ENCODE data around the gene ENPP7. TPM values are rescaled to one million over a fixed set of nuclear protein-coding genes. Genes with fewer than 3 reads are reported as not detected.

Gene ENPP7
- total RNA-seq, 1 donor from 2014 or later: not detected

GRCh38 chr17:79705674-79706073 lies 25.1 kb upstream of the ENPP7 start:
- H3K4me1 Mint-ChIP-seq: peaks cover 1% of the 10 kb centered on the region

DNA sequence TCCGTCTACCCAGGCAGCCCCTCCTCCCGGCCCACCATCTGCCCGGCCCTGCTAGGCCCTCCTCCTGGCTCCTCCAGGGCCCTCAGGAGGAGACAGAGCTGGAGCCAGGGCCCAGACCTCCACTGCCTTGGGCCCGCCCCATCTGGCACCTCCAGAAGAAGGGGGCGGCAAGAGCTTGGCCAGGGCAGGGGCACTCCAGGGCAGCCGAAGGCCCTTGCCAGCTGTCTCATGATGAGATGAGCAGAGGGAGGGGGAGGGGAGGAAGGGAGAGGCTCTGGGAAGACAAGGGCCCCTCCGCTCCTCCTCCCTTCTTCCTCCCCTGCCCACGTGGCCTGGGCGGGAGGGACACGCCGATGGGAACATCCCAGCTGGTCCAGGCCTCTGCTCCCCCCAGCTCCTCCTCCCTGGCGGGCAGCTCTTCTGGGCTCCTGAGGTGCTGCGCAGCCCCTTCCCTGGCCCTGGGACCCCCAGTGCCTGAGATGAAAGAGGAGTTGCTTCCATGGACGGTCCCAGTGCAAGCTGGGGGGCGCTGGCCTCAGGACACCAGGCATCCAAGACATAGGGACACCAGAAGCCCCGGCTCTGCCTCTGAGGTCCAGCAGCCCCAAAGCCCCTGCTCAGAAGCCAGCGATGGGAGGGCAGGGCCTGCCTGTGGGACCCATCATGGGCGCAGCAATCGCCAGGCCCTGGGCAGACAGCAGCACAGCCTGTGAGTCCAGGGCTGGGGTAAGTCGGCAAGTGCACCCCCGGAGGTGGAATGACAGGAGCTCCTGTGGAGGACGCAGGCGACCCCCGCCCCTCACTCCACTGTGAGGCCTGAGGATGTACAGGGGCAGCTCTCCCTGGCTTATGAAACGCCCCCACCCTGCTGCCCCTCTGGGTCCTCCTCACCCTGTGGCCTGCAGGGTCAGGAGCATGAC lies 23.6 kb upstream of the ENPP7 start:
- Mint-ChIP-seq H3K27me3 (ENCODE audit: low read depth) (peaks cover 19% of the 10 kb centered on the region), H3K27ac (no peak overlapping the region), H3K36me3 (no peaks in the 10 kb centered on the region), H3K4me1 (no peaks in the 10 kb centered on the region), H3K4me3 (no peak overlapping the region), H3K9me3 (no peaks in the 10 kb centered on the region)
- DNase-seq (ENCODE audit: low spot score in 2 of 2, unreplicated experiment in 2 of 2): no peak
- TF ChIP-seq, protein P1, sequence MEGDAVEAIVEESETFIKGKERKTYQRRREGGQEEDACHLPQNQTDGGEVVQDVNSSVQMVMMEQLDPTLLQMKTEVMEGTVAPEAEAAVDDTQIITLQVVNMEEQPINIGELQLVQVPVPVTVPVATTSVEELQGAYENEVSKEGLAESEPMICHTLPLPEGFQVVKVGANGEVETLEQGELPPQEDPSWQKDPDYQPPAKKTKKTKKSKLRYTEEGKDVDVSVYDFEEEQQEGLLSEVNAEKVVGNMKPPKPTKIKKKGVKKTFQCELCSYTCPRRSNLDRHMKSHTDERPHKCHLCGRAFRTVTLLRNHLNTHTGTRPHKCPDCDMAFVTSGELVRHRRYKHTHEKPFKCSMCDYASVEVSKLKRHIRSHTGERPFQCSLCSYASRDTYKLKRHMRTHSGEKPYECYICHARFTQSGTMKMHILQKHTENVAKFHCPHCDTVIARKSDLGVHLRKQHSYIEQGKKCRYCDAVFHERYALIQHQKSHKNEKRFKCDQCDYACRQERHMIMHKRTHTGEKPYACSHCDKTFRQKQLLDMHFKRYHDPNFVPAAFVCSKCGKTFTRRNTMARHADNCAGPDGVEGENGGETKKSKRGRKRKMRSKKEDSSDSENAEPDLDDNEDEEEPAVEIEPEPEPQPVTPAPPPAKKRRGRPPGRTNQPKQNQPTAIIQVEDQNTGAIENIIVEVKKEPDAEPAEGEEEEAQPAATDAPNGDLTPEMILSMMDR (IDR thresholded peaks at IDR 0.05; ENCODE audit: unreplicated experiment): no peak

More at GRCh38 chr17:79705674-79706073, 25.1 kb upstream of the ENPP7 start:
- TF ChIP-seq, protein P1 (IDR thresholded peaks at IDR 0.05; ENCODE audit: unreplicated experiment): no peak
- DNase-seq (ENCODE audit: low spot score in 2 of 2, unreplicated experiment in 2 of 2): no peak
- Mint-ChIP-seq H3K9me3 (no peaks in the 10 kb centered on the region), H3K27ac (no peak overlapping the region), H3K36me3 (no peaks in the 10 kb centered on the region), H3K4me3 (no peak overlapping the region), H3K27me3 (ENCODE audit: low read depth) (peaks cover 10% of the 10 kb centered on the region)

DNA sequence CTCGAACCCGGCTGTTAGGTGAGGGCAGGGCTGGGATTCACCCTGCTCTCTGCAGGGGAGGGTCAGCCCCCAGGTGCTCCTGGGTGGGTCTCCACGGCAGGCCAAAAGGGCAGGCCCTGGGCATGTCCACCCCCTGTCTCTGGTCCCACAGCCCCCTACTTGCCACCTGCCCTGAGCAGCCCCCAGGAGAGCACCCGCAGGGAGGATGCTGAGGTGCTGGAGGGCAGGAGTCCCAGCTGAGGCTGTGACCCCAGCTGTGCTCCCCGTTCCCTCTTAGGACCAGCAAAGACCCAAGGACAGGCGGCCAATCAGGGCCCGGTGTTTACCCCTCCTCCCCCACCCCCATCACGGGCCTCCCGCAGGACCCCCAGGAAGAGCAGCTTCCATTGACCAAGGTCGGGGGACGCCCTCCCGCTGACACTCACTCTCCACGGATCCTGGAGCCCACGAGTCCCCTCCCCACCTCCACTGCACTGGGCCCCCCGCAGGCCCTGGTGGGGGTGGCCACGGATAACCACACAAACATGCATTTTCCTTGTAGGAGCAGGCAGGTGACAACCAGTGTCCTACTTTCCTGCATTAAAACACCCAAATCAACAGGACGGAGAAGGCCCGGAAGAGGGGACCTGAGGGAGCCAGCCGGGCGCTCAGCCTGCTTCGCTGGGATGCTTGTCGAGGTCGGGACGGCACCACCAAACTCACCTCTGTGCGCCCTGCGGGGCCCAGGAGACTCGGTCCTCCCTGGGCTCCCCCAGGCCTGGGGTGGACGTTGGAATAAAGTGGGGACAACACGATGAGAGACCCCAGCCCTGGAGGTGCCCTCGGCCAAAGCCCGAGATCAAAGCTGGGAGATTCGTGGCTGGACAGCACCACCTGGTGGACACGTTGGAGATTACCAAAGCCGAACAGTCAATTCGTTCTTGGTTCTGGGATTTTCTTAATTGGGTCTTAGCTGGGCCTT lies 22.5 kb upstream of the ENPP7 start:
- Mint-ChIP-seq H3K4me3 (peak overlapping the region; percentile 43), H3K27me3 (ENCODE audit: low read depth) (peaks cover 19% of the 10 kb centered on the region), H3K4me1 (no peaks in the 10 kb centered on the region), H3K9me3 (no peaks in the 10 kb centered on the region), H3K27ac (no peak overlapping the region), H3K36me3 (no peaks in the 10 kb centered on the region)
- TF ChIP-seq, protein P1 (IDR thresholded peaks at IDR 0.05; ENCODE audit: unreplicated experiment): peak; percentile 95
- DNase-seq (ENCODE audit: low spot score in 2 of 2, unreplicated experiment in 2 of 2): peak in 1 of 2 experiments; percentile 81

DNA sequence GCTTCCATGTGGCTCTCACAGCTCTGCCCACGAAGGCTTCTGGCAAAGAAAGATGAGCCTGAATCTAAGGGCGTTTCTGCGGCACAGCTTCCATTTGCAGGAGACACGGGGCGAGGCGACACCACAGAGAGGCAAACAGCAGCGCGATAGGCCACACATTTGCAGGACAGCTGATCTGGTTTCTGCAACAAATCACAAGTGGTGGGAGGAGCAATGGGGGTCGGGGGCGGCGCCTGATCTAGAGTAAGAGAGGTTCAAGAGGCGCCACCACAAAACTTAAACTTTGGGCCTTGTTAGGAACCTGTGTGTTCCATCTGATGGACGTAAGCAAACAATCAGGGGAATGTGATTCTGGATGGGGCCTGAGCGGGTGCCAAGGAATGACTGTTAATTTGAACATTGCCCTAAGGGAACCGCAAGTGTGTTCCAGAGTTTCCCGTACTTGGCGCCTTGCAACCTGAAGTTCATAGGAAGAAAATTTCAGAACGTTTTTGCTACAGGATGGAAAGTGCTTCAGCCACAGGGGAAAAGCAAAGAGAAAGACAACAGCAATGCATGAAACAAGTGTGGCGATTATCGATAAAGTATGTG lies 18.9 kb upstream of the ENPP7 start:
- Mint-ChIP-seq H3K4me3 (no peak overlapping the region), H3K27ac (no peak overlapping the region), H3K9me3 (no peaks in the 10 kb centered on the region), H3K36me3 (no peaks in the 10 kb centered on the region), H3K4me1 (peaks cover 3% of the 10 kb centered on the region), H3K27me3 (ENCODE audit: low read depth) (peaks cover 23% of the 10 kb centered on the region)
- TF ChIP-seq, protein P1 (IDR thresholded peaks at IDR 0.05; ENCODE audit: unreplicated experiment): no peak
- DNase-seq (ENCODE audit: low spot score in 2 of 2, unreplicated experiment in 2 of 2): no peak

GRCh38 chr17:79713391-79713790 lies 17.4 kb upstream of the ENPP7 start:
- no peaks in the 10 kb centered on the region for H3K9me3 Mint-ChIP-seq
- H3K4me3 Mint-ChIP-seq: no peak overlapping the region
- peaks cover 27% of the 10 kb centered on the region for H3K27me3 Mint-ChIP-seq (ENCODE audit: low read depth)
- DNase-seq (ENCODE audit: low spot score in 2 of 2, unreplicated experiment in 2 of 2): no peak
- TF ChIP-seq, protein P1 (IDR thresholded peaks at IDR 0.05; ENCODE audit: unreplicated experiment): no peak
- H3K4me1 Mint-ChIP-seq: peaks cover 3% of the 10 kb centered on the region
- no peaks in the 10 kb centered on the region for H3K36me3 Mint-ChIP-seq
- H3K27ac Mint-ChIP-seq: no peak overlapping the region
